ENCODE data around the gene ATF4.

DNA sequence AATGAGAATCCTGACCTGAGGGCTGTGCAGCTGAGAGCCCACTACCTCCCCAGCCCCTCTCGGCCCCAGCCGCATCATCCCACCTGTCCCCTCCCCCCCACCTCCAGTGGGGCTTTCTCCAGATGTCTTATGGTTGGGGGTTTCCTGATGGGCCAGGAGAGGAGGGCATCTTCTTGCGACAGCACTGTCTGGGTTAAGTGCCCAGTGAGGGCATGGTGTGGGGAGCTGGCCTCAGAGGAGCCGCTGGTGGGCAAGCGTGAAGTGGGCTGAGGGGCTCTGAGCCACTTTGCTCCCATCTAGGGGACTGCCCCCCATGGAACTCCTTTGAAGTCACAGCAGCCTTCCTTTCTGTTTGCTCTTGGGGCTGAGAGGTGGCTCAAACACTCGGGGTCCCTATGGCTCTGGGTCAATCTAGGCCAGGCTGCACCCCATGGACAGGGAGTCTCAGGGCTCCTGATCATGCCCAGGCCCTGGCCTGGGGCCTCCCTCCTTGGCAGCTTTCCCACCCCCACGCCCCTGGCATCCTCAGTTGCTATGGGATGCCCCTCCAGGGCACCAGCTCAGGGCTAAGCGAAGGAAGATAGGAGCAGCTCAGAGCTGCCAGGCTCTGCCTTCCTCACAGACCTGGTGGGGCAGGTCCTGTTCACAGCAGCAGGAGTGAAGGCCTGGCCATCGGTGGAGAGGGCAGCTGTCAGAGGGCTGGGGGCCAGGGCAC is 29.2 kb upstream of the ATF4 start:
- no peak for TF ChIP-seq POLR2A (IDR thresholded peaks at IDR 0.05; ENCODE audit: low read depth, low read length)
- TF ChIP-seq POLR2AphosphoS5 (IDR thresholded peaks at IDR 0.05; ENCODE audit: low read depth, low read length), result no peak
- no peak for TF ChIP-seq TAF1 (IDR thresholded peaks at IDR 0.05; ENCODE audit: low read depth, low read length)
- no peak for TF ChIP-seq PAX5 (IDR thresholded peaks at IDR 0.05; ENCODE audit: insufficient read depth, low read length, severe bottlenecking)
- TF ChIP-seq POU2F2 (IDR thresholded peaks at IDR 0.05; ENCODE audit: low read depth, low read length), result no peak

All from GM12891 (cell line).